MCF 10A (cell line): ENCODE results near the gene CDKN1B. TPM values are rescaled to one million over a fixed set of nuclear protein-coding genes. Genes with fewer than 3 reads are reported as not detected.

Experiments used
- BruUV-seq: library from RNA; stranded (reverse); fragments of 400-500 nt; replicated peaks from 2 replicates; lab custom pipeline; 2021; lab: Mats Ljungman, UMichigan
- CTCF ChIA-PET: fragments of 300-600 bp; sonication (Branson Sonifier 250); formaldehyde crosslinking; extraction: SDS; loops from one replicate; lab custom pipeline; 2021; ENCODE audit warnings: antibody characterized with exemption, inconsistent platforms; lab: Yijun Ruan, JAX
- POLR2A ChIA-PET: fragments of 300-600, 350-650 bp; sonication (Branson Sonifier 250); formaldehyde crosslinking; extraction: SDS; loops from one replicate; lab custom pipeline; 2020; ENCODE audit warnings: antibody characterized with exemption, inconsistent platforms; lab: Yijun Ruan, JAX
- DNase-seq: peaks from one replicate; pipeline ENCODE4 v3.0.0-alpha.2; 2018; ENCODE audit not compliant: unreplicated experiment
- H3K27ac Mint-ChIP-seq: one replicate; pipeline ENCODE4 v1.8.0; 2022; ENCODE audit warnings: mild to moderate bottlenecking, low read depth, mixed read lengths; ENCODE audit not compliant: unreplicated experiment
- H3K27me3 Mint-ChIP-seq: one replicate; pipeline ENCODE4 v1.8.0; 2022; ENCODE audit warnings: mixed read lengths; ENCODE audit not compliant: insufficient read depth, unreplicated experiment
- H3K36me3 Mint-ChIP-seq: one replicate; pipeline ENCODE4 v1.8.0; 2022; ENCODE audit warnings: mild to moderate bottlenecking, moderate library complexity, mixed read lengths; ENCODE audit not compliant: insufficient read depth, unreplicated experiment
- H3K4me1 Mint-ChIP-seq: one replicate; pipeline ENCODE4 v1.8.0; 2022; ENCODE audit warnings: mixed read lengths; ENCODE audit not compliant: insufficient read depth, unreplicated experiment
- H3K4me3 Mint-ChIP-seq: one replicate; pipeline ENCODE4 v1.8.0; 2022; ENCODE audit warnings: mild to moderate bottlenecking, moderate library complexity, mixed read lengths; ENCODE audit not compliant: unreplicated experiment
- H3K9me3 Mint-ChIP-seq: one replicate; pipeline ENCODE4 v1.8.0; 2022; ENCODE audit warnings: mixed read lengths; ENCODE audit not compliant: unreplicated experiment
- intact Hi-C: fragments of 100-400 bp; cut with micrococcal nuclease; formaldehyde crosslinking; loops from 2 replicates; pipeline ENCODE4 v1.14.1; 2022
- total RNA-seq: library from RNA; stranded (reverse); gene quantifications from 2 replicates; pipeline ENCODE4 v1.2.3, GENCODE V29; 2022
- TF ChIP-seq, protein P1 (sequence below): fragments of 200-600 bp; IDR thresholded peaks from one replicate; pipeline ENCODE4 v1.8.0; 2022; ENCODE audit warnings: antibody characterized with exemption, mild to moderate bottlenecking; ENCODE audit not compliant: unreplicated experiment

The CDKN1B gene
- total RNA-seq, 1 experiment from 2014 or later, result 33.9 TPM

- H3K9me3 Mint-ChIP-seq, result no peaks in the 10 kb centered on the region
Observed at GRCh38 chr12:12755923-12756322, 38.8 kb downstream of the CDKN1B start.

DNA sequence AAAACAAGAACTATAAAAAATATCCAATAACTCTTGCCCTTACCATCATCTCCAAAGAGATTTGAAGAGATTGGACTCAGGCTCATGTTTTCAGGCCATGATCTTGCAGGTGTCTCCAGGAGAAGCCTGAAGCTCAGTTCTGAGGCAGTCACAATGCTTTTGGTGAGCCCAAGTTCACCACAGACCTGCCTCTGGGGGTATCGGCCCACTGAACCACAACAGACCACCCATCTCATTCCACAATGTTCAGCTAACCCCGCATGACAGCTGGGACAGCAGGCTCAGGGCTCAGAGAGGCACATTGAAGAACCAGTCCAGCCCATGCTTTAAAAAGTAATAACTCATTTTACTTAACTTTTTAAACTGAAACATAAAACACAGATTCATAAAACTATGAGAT lies 40.0 kb downstream of the CDKN1B start:
- CTCF ChIA-PET, result interaction anchor here (0.7 to 2.1 kb wide), 2 partner anchors 20 to 436 kb away, joined by 4 to 13 read pairs; no protein-coding TSS in a partner anchor
- Mint-ChIP-seq H3K27me3 (no peaks in the 10 kb centered on the region), H3K9me3 (no peaks in the 10 kb centered on the region), H3K4me3 (no peak overlapping the region), H3K36me3 (peaks cover 5% of the 10 kb centered on the region), H3K4me1 (peaks cover 13% of the 10 kb centered on the region), H3K27ac (no peak overlapping the region)
- intact Hi-C loops, result no loop called here
- POLR2A ChIA-PET, result interaction anchor here (0.8 to 1.5 kb wide), 3 partner anchors 8 to 16 kb away, joined by 3 to 4 read pairs (median 3); no protein-coding TSS in a partner anchor
- DNase-seq, result no peak
- BruUV-seq, result no TSS peak
- TF ChIP-seq, protein P1, sequence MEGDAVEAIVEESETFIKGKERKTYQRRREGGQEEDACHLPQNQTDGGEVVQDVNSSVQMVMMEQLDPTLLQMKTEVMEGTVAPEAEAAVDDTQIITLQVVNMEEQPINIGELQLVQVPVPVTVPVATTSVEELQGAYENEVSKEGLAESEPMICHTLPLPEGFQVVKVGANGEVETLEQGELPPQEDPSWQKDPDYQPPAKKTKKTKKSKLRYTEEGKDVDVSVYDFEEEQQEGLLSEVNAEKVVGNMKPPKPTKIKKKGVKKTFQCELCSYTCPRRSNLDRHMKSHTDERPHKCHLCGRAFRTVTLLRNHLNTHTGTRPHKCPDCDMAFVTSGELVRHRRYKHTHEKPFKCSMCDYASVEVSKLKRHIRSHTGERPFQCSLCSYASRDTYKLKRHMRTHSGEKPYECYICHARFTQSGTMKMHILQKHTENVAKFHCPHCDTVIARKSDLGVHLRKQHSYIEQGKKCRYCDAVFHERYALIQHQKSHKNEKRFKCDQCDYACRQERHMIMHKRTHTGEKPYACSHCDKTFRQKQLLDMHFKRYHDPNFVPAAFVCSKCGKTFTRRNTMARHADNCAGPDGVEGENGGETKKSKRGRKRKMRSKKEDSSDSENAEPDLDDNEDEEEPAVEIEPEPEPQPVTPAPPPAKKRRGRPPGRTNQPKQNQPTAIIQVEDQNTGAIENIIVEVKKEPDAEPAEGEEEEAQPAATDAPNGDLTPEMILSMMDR, result no peak

More at GRCh38 chr12:12755923-12756322, 38.8 kb downstream of the CDKN1B start:
- POLR2A ChIA-PET, result interaction anchor here (0.5 to 1.5 kb wide), 3 partner anchors 9 to 14 kb away, joined by 3 to 4 read pairs (median 3); no protein-coding TSS in a partner anchor
- Mint-ChIP-seq H3K4me3 (no peak overlapping the region), H3K4me1 (peaks cover 13% of the 10 kb centered on the region), H3K27ac (no peak overlapping the region), H3K27me3 (no peaks in the 10 kb centered on the region), H3K36me3 (peaks cover 5% of the 10 kb centered on the region)
- intact Hi-C loops, result no loop called here
- TF ChIP-seq, protein P1, result no peak
- DNase-seq, result no peak
- no TSS peak for BruUV-seq
- CTCF ChIA-PET, result interaction anchor here (0.9 to 2.1 kb wide), 2 partner anchors 19 to 317 kb away, joined by 3 to 13 read pairs; no protein-coding TSS in a partner anchor

- no peak for DNase-seq
- intact Hi-C loops, result no loop called here
- ChIA-PET POLR2A (interaction anchor here (0.8 to 1.2 kb wide), 4 partner anchors 15 to 28 kb away, joined by 3 to 5 read pairs (median 5); no protein-coding TSS in a partner anchor), CTCF (interaction anchor here (0.8 to 1.2 kb wide), 5 partner anchors 21 to 221 kb away, joined by 3 to 4 read pairs (median 3); no protein-coding TSS in a partner anchor)
- TSS peak; percentile 94 for BruUV-seq
- Mint-ChIP-seq H3K4me3 (no peak overlapping the region), H3K36me3 (peaks cover 5% of the 10 kb centered on the region), H3K27me3 (no peaks in the 10 kb centered on the region), H3K4me1 (peaks cover 13% of the 10 kb centered on the region), H3K27ac (peak overlapping the region; percentile 76), H3K9me3 (no peaks in the 10 kb centered on the region)
- TF ChIP-seq, protein P1, result no peak
Observed at GRCh38 chr12:12759234-12759915, 42.2 kb downstream of the CDKN1B start.

DNA sequence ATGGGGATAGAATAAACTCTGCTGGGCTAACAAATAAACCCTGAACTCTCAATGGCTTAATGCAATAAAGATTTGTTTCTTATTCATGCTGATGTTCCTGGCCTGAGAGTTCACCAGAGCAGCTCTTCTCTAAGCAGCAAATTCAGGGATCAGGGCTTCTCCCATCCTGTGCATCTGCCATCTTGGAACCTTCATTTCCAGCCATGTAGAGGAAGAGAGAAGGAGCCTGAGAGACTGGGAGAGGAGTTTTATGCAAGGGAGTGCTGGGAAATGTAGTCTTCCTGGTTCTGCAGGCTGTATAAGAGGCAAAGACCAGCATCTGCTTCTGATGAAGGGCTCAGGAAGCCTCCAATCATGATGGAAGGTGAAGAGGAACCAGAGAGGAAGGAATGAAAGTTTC lies 47.7 kb downstream of the CDKN1B start:
- H3K27me3 Mint-ChIP-seq, result no peaks in the 10 kb centered on the region
- CTCF ChIA-PET, result no interaction called here

More for the DNA sequence above, 47.7 kb downstream of the CDKN1B start:
- POLR2A ChIA-PET, result interaction anchor here (0.6 to 1.0 kb wide), 2 partner anchors 8 to 594 kb away, joined by 3 read pairs; no protein-coding TSS in a partner anchor
- TF ChIP-seq, protein P1, result no peak
- no peak for DNase-seq
- H3K36me3 Mint-ChIP-seq, result peaks cover 8% of the 10 kb centered on the region
- H3K4me3 Mint-ChIP-seq, result no peak overlapping the region
- H3K9me3 Mint-ChIP-seq, result no peaks in the 10 kb centered on the region
- intact Hi-C loops, result no loop called here
- no peak overlapping the region for H3K27ac Mint-ChIP-seq
- no peaks in the 10 kb centered on the region for H3K4me1 Mint-ChIP-seq
- no TSS peak for BruUV-seq
